CD4-positive, alpha-beta T cell (primary cell): Measurements from ENCODE around the gene IFNA4. TPM values are rescaled to one million over a fixed set of nuclear protein-coding genes. Genes with fewer than 3 reads are reported as not detected.
"Not testable (repeated sequence)": the region's sequence is repeated elsewhere in the genome, so short reads cannot be mapped to it uniquely, and the experiment has no call there.

Experiments
- ATAC-seq: fragments of 200-7000 bp; cut with Tn5 transposase; one replicate; pipeline ENCODE4 v1.10.0; 2022; ENCODE audit warnings: mild to moderate bottlenecking; ENCODE audit not compliant: poor library complexity
- CTCF ChIA-PET: fragments of 350-600 bp; sonication (Branson Sonifier 250); formaldehyde crosslinking; loops from one replicate; lab custom pipeline; 2021; ENCODE audit warnings: antibody characterized with exemption, inconsistent platforms; lab: Charles Lee
- POLR2A ChIA-PET: fragments of 350-600 bp; sonication (Branson Sonifier 250); formaldehyde crosslinking; loops from one replicate; lab custom pipeline; 2021; ENCODE audit warnings: antibody characterized with exemption, inconsistent platforms; lab: Charles Lee
- DNase-seq, 14 experiments: peaks; one replicate each; pipeline ENCODE4 v3.0.0-alpha.2; 2013 to 2020; ENCODE audit warnings: mixed read lengths in 2 of 14
- H3K27ac ChIP-seq, 2 donors: one replicate each; pipeline versions ENCODE4 v1.5.1 to v1.7.0; 2013; ENCODE audit warnings: low read length in 2 of 2, low read depth in 1 of 2, mild to moderate bottlenecking in 1 of 2
- H3K27me3 ChIP-seq, 2 experiments: 1 replicate in 1 of 2; 2 replicates in 1 of 2; pipeline versions ENCODE4 v1.6.1 to v1.7.0; 2013; ENCODE audit warnings: low read length in 2 of 2, control low read depth in 1 of 2, mild to moderate bottlenecking in 1 of 2, moderate library complexity in 1 of 2; ENCODE audit not compliant: insufficient read depth in 2 of 2, control insufficient read depth in 1 of 2
- H3K36me3 ChIP-seq: one replicate; pipeline ENCODE4 v1.6.1; 2013; ENCODE audit warnings: low read length, control low read depth; ENCODE audit not compliant: insufficient read depth
- H3K4me1 ChIP-seq: one replicate; pipeline ENCODE4 v1.6.1; 2013; ENCODE audit warnings: low read length, control low read depth; ENCODE audit not compliant: insufficient read depth
- H3K4me3 ChIP-seq: one replicate; pipeline ENCODE4 v1.5.1; 2013; ENCODE audit warnings: mild to moderate bottlenecking, low read length, moderate library complexity
- H3K9me3 ChIP-seq, 2 experiments: 1 replicate in 1 of 2; 2 replicates in 1 of 2; pipeline versions ENCODE4 v1.6.1 to v1.7.0; 2013; ENCODE audit warnings: low read length in 2 of 2, mild to moderate bottlenecking in 2 of 2, control low read depth in 1 of 2, moderate library complexity in 1 of 2; ENCODE audit not compliant: control insufficient read depth in 1 of 2, insufficient read depth in 1 of 2
- H3K27ac Mint-ChIP-seq: one replicate; pipeline ENCODE4 v1.8.0; 2020; ENCODE audit warnings: mixed read lengths
- H3K27me3 Mint-ChIP-seq: one replicate; pipeline ENCODE4 v1.8.0; 2021; ENCODE audit warnings: mixed read lengths
- H3K36me3 Mint-ChIP-seq: one replicate; pipeline ENCODE4 v1.8.0; 2021; ENCODE audit warnings: low read depth, mixed read lengths
- H3K4me1 Mint-ChIP-seq: one replicate; pipeline ENCODE4 v1.8.0; 2021; ENCODE audit warnings: low read depth, mixed read lengths
- H3K4me3 Mint-ChIP-seq: one replicate; pipeline ENCODE4 v1.8.0; 2020; ENCODE audit warnings: mild to moderate bottlenecking, mixed read lengths
- H3K9me3 Mint-ChIP-seq: one replicate; pipeline ENCODE4 v1.8.0; 2020; ENCODE audit warnings: mixed read lengths
- intact Hi-C, 2 experiments: fragments of 100-400 bp; cut with DNase I in 1 of 2; cut with micrococcal nuclease in 1 of 2; formaldehyde crosslinking; loops; one replicate each; pipeline versions ENCODE4 v1.15.1 to v1.9.0; 2023 to 2025; cut with DNase I, micrococcal nuclease
- total RNA-seq, 174 experiments: library from RNA in 2 of 174; stranded (reverse) in 2 of 174; gene quantifications; one replicate each; pipeline ENCODE4 v1.2.3 and lab custom pipeline; 2021 to 2026
- TF ChIP-seq, protein P1 (sequence below): fragments of 200-600 bp; IDR thresholded peaks from one replicate; pipeline ENCODE4 v1.8.0; 2022; ENCODE audit warnings: antibody characterized with exemption, mild to moderate bottlenecking

IFNA4 gene
- total RNA-seq, 2 experiments from 2014 or later = not detected

DNA sequence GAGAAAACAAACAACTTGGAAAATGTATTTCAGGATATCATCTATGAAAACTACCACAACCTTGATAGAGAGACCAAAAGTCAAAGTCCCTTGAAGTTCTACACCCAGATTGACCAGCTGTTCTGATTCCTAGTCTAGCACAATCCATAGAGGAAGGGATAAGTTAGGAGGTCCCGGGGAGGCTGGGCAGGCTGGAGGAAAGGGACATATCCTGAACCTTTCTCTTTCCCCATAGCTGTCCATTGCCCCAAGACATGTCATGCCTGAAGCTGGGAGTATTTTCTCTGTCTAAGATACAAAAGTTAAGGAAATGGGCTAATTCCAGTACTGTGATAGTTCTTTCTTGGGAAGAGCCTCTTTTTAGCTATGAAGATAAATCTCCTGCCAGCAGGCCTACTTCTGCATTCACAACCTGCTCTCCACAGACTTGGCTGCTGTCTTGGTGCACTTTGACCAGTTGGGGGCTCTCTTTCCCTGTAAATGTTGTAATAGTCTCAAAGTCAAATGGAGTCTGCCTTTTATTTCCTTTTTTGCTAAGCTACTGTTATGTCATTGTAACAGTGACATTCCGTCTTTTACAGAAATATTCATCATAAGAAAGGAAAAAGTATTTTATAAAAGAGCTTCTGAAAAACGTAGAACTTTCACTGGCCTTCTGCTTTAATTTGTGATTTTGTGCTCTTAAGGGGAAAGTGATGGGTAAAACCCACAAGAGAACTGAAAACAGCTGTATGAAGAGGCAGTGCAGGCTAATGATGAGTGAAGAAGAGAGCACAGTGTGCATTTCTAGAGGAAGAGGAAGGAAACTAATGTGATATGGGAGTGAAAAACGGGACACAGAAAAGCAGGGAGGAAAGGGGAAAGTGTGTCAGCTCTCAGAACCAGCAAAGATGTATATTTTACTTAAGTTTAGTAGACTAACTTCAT, 4.3 kb downstream of the IFNA4 start:
- DNase-seq = peak in 5 of 14 experiments; percentile 5 to 54 (median 39)
- H3K27ac Mint-ChIP-seq, H3K9me3 ChIP-seq, H3K27me3 Mint-ChIP-seq, intact Hi-C loops, H3K4me3 Mint-ChIP-seq, H3K27ac ChIP-seq, H3K27me3 ChIP-seq, H3K9me3 Mint-ChIP-seq, H3K4me1 Mint-ChIP-seq, H3K36me3 ChIP-seq, H3K4me3 ChIP-seq, H3K4me1 ChIP-seq, H3K36me3 Mint-ChIP-seq: not testable (repeated sequence)
- ChIA-PET CTCF (interaction anchor here (1.2 to 1.7 kb wide), 3 partner anchors 9 to 21 kb away, joined by 3 to 6 read pairs (median 6); no protein-coding TSS in a partner anchor), POLR2A (interaction anchor here (0.6 to 0.7 kb wide), 3 partner anchors 9 to 764 kb away, joined by 3 to 4 read pairs (median 3); no protein-coding TSS in a partner anchor)
- peak; percentile 84 for ATAC-seq
- TF ChIP-seq, protein P1, sequence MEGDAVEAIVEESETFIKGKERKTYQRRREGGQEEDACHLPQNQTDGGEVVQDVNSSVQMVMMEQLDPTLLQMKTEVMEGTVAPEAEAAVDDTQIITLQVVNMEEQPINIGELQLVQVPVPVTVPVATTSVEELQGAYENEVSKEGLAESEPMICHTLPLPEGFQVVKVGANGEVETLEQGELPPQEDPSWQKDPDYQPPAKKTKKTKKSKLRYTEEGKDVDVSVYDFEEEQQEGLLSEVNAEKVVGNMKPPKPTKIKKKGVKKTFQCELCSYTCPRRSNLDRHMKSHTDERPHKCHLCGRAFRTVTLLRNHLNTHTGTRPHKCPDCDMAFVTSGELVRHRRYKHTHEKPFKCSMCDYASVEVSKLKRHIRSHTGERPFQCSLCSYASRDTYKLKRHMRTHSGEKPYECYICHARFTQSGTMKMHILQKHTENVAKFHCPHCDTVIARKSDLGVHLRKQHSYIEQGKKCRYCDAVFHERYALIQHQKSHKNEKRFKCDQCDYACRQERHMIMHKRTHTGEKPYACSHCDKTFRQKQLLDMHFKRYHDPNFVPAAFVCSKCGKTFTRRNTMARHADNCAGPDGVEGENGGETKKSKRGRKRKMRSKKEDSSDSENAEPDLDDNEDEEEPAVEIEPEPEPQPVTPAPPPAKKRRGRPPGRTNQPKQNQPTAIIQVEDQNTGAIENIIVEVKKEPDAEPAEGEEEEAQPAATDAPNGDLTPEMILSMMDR = peak; percentile 60

DNA sequence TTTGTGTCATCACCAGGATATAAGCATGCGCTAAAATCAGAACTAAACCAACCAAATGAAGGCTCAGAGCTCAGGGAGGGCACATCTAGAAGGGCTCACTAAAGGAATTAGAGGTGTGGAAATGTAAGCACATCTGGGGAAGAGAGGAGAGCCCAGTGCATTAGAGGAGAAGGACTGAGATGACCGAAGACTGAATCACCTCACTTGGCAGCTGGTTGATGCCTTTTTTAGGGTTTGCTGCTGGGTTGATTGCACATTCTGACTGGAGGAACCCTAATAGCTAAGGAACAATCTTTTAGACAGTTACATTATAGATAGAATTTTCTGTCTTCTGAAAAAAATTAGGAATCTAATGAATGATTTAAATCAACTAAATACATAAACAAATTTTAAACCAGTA, 12.7 kb downstream of the IFNA4 start:
- H3K36me3 Mint-ChIP-seq = no peaks in the 10 kb centered on the region
- no peaks in the 10 kb centered on the region for H3K9me3 Mint-ChIP-seq
- Histone ChIP-seq H3K36me3 (no peaks in the 10 kb centered on the region), H3K9me3 (no peaks in the 10 kb centered on the region), H3K4me3 (no peak overlapping the region), H3K4me1 (no peaks in the 10 kb centered on the region), H3K27me3 (no peaks in the 10 kb centered on the region), H3K27ac (no peak overlapping the region)
- H3K4me1 Mint-ChIP-seq = no peaks in the 10 kb centered on the region
- ATAC-seq (no peak), DNase-seq (no peak)
- intact Hi-C loops = no loop called here
- no peaks in the 10 kb centered on the region for H3K27me3 Mint-ChIP-seq
- H3K4me3 Mint-ChIP-seq = no peak overlapping the region
- no peak overlapping the region for H3K27ac Mint-ChIP-seq
- ChIA-PET POLR2A (no interaction called here), CTCF (interaction anchor here (1.3 kb wide), 1 partner anchor 8 kb away, joined by 6 read pairs; no protein-coding TSS in a partner anchor)
- TF ChIP-seq, protein P1 = no peak

DNA sequence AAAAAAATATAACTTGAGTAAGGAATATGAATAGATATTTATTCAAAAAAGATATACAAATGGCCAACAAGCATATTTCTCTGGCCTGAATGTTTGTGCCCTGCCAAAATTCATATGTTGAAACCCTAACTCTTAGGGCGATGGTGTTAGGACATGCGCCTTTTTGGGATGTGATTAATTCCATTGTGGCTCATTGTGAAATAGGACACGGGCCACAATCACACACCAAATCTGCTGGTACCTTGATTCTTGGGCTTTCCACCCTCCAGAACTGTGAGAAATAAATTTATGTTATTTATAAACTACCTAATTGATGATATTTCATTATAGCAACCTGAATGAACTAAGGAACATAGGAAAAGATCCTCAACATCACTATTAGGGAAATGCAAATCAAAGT, 15.2 kb downstream of the IFNA4 start:
- Histone ChIP-seq H3K27me3 (no peaks in the 10 kb centered on the region), H3K36me3 (no peaks in the 10 kb centered on the region), H3K27ac (no peak overlapping the region), H3K9me3 (no peaks in the 10 kb centered on the region), H3K4me1 (no peaks in the 10 kb centered on the region), H3K4me3 (no peak overlapping the region)
- DNase-seq (no peak), ATAC-seq (no peak)
- TF ChIP-seq, protein P1 = no peak
- H3K27me3 Mint-ChIP-seq = peaks cover 6% of the 10 kb centered on the region
- no peaks in the 10 kb centered on the region for H3K9me3 Mint-ChIP-seq
- no peak overlapping the region for H3K27ac Mint-ChIP-seq
- H3K4me1 Mint-ChIP-seq = no peaks in the 10 kb centered on the region
- POLR2A ChIA-PET = no interaction called here
- no peaks in the 10 kb centered on the region for H3K36me3 Mint-ChIP-seq
- intact Hi-C loops = no loop called here
- CTCF ChIA-PET = no interaction called here
- no peak overlapping the region for H3K4me3 Mint-ChIP-seq
